ENCODE results near the gene THSD7B. TPM values are rescaled to one million over a fixed set of nuclear protein-coding genes. Genes with fewer than 3 reads are reported as not detected.
"Not testable (repeated sequence)": the region's sequence is repeated elsewhere in the genome, so short reads cannot be mapped to it uniquely, and the experiment has no call there.

THSD7B gene
- total RNA-seq, 1 donor from 2014 or later, result 0.14 TPM

DNA sequence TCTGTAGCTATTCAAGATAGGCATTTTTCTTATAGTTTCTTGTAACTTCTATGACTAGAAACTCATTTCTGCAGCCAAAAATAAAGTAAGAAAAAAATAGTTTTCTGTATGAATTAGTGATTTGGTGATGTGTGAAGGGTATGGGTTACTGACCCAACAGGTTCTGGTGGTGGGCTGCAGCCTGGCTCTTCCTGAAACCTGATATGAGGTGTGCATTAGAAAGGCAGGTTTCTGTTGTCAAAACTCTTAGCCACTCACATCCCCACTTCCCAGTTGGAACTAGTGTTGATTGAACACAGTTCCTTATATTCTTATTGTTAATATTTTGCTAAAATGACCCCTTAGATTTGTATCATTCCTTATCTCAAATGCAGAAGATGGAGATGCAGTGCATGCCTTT, 330.8 kb downstream of the THSD7B start:
- no peak for DNase-seq
- Histone ChIP-seq H3K36me3 (no peaks in the 10 kb centered on the region), H3K27me3 (no peaks in the 10 kb centered on the region)

DNA sequence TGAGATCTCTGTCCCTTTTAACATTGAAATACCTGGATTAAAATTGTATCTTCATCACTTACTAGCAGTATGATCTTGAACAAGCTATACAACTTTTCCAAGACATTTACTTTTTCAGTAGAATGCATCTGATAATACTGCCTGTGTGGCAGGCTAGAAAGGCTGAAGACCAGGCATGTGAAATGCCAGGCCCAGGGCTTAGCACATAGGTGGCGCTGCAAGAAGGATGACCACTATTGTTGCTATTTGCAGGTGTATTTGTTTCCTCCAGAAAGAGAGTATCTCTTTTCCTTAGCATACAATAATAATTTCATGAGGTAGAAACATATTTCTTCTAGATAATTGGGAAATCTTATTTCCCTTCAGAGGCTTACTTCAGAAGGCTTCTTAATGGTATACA, 331.3 kb downstream of the THSD7B start:
- intact Hi-C loops (cut with DNase I), result no loop called here
- TF ChIP-seq CTCF (IDR thresholded peaks at IDR 0.05), result no peak
- no peaks in the 10 kb centered on the region for H3K4me1 ChIP-seq
- H3K9me3 ChIP-seq, result no peaks in the 10 kb centered on the region
- H3K36me3 ChIP-seq, result no peaks in the 10 kb centered on the region
- no peaks in the 10 kb centered on the region for H3K27me3 ChIP-seq
- no peak overlapping the region for H3K27ac ChIP-seq
- DNase-seq, result no peak
- H3K4me3 ChIP-seq, result no peak overlapping the region
- ATAC-seq, result no peak

More for the DNA sequence above, 330.8 kb downstream of the THSD7B start:
- H3K4me3 ChIP-seq, result no peak overlapping the region
- no peak overlapping the region for H3K27ac ChIP-seq
- intact Hi-C loops (cut with DNase I), result no loop called here
- no peaks in the 10 kb centered on the region for H3K4me1 ChIP-seq
- TF ChIP-seq CTCF (IDR thresholded peaks at IDR 0.05), result no peak
- ATAC-seq, result no peak
- H3K9me3 ChIP-seq, result no peaks in the 10 kb centered on the region

- H3K27ac ChIP-seq; H3K36me3 ChIP-seq; H3K4me3 ChIP-seq; H3K9me3 ChIP-seq; intact Hi-C loops (cut with DNase I); ATAC-seq; H3K4me1 ChIP-seq; H3K27me3 ChIP-seq; DNase-seq: not testable (repeated sequence)
Measured at GRCh38 chr2:137101814-137102213, 336.5 kb downstream of the THSD7B start.

DNA sequence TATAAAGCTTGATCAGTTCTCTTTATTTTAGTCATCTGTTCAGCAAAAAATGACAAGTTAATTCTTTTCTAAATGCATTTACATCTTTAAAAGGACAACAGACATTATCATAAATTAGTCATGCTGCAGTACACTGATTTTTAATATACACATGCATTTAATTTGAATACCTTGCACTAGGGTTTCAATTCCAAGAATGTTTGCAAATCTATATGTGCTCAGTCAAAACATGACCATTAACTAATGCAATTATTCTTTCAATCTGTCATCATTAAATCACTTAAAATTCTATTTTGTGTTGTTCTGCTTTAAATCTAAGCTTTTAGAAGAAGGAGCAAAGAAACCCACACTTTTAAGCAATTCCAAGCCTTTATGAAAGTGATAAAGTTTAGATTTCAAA, 342.6 kb downstream of the THSD7B start:
- H3K27me3 ChIP-seq, result no peaks in the 10 kb centered on the region
- no peaks in the 10 kb centered on the region for H3K36me3 ChIP-seq
- intact Hi-C loops (cut with DNase I), result no loop called here
- no peaks in the 10 kb centered on the region for H3K9me3 ChIP-seq
- TF ChIP-seq CTCF (IDR thresholded peaks at IDR 0.05), result no peak
- DNase-seq, result no peak
- ATAC-seq, result no peak
- no peak overlapping the region for H3K4me3 ChIP-seq
- no peak overlapping the region for H3K27ac ChIP-seq
- no peaks in the 10 kb centered on the region for H3K4me1 ChIP-seq

GRCh38 chr2:137111896-137112295, 346.6 kb downstream of the THSD7B start:
- Histone ChIP-seq H3K4me3 (no peak overlapping the region), H3K9me3 (no peaks in the 10 kb centered on the region), H3K4me1 (no peaks in the 10 kb centered on the region), H3K27me3 (no peaks in the 10 kb centered on the region), H3K27ac (no peak overlapping the region), H3K36me3 (no peaks in the 10 kb centered on the region)
- no peak for TF ChIP-seq CTCF (IDR thresholded peaks at IDR 0.05)
- DNase-seq, result no peak
- intact Hi-C loops (cut with DNase I), result no loop called here
- no peak for ATAC-seq

- H3K9me3 ChIP-seq, result no peaks in the 10 kb centered on the region
- H3K27me3 ChIP-seq, result no peaks in the 10 kb centered on the region
- H3K4me3 ChIP-seq, result no peak overlapping the region
- no peaks in the 10 kb centered on the region for H3K4me1 ChIP-seq
- intact Hi-C loops (cut with DNase I), result no loop called here
- no peak for DNase-seq
- TF ChIP-seq CTCF (IDR thresholded peaks at IDR 0.05), result no peak
- no peak overlapping the region for H3K27ac ChIP-seq
- ATAC-seq, result peak; percentile 76
- H3K36me3 ChIP-seq, result no peaks in the 10 kb centered on the region
Measured at GRCh38 chr2:137115081-137115794, 349.9 kb downstream of the THSD7B start.

Data from upper lobe of right lung (tissue), 1 donor.